A549 (cell line): ENCODE results near the gene SATB2. TPM values are rescaled to one million over a fixed set of nuclear protein-coding genes. Genes with fewer than 3 reads are reported as not detected.

Source experiments
- ATAC-seq, 2 experiments: fragments of 200-7000 bp in 1 of 2; fragments of >200 bp in 1 of 2; cut with Nextera tagmentation in 1 of 2; cut with Tn5 transposase in 1 of 2; 3 replicates each; pipeline versions ENCODE4 v1.8.0 to v1.9.1; 2018 to 2020; ENCODE audit warnings: mild to moderate bottlenecking in 1 of 2, moderate library complexity in 1 of 2
- CTCF ChIA-PET: fragments of 300-600 bp; sonication (Branson Sonifier 250); formaldehyde crosslinking; extraction: SDS; loops from one replicate; lab custom pipeline; 2021; ENCODE audit warnings: antibody characterized with exemption, inconsistent platforms; lab: Yijun Ruan, JAX
- POLR2A ChIA-PET: fragments of 350-600 bp; formaldehyde crosslinking; extraction: SDS; loops from one replicate; lab custom pipeline; 2021; ENCODE audit warnings: antibody characterized with exemption, inconsistent platforms; lab: Yijun Ruan, JAX
- DNase-seq, 2 experiments: peaks; one replicate each; pipeline versions ENCODE4 v3.0.0 to v3.0.0-alpha.2; 2011 to 2016; ENCODE audit warnings: low read depth in 1 of 2, low spot score in 1 of 2
- FAIRE-seq: peaks from 2 replicates; lab custom pipeline; 2011; peaks lifted over from hg19 to GRCh38; lab: Jason Lieb, UNC
- H3K27ac ChIP-seq, 2 experiments: fragments of >200 bp; sonication (Bioruptor Twin); formaldehyde crosslinking; 3 replicates each; pipeline ENCODE4 v1.5.1; 2016 to 2017
- H3K4me1 ChIP-seq: fragments of >200 bp; sonication (Bioruptor Twin); formaldehyde crosslinking; 3 replicates; pipeline ENCODE4 v1.6.1; 2016
- H3K4me2 ChIP-seq: fragments of >200 bp; sonication (Bioruptor Twin); formaldehyde crosslinking; 3 replicates; pipeline ENCODE4 v1.6.1; 2016
- H3K4me3 ChIP-seq: fragments of >200 bp; sonication (Bioruptor Twin); formaldehyde crosslinking; 3 replicates; pipeline ENCODE4 v1.5.1; 2016
- H3K9me3 ChIP-seq: fragments of >200 bp; sonication (Bioruptor Twin); formaldehyde crosslinking; 3 replicates; pipeline ENCODE4 v1.6.1; 2016
- BCL3 ChIP-seq: fragments of >200 bp; sonication (Bioruptor Twin); formaldehyde crosslinking; IDR thresholded peaks from 3 replicates; pipeline ENCODE4 v1.6.1; 2016
- BHLHE40 ChIP-seq: IDR thresholded peaks from 2 replicates; pipeline ENCODE4 v1.6.1; 2012; ENCODE audit warnings: low read depth, low read length, inconsistent platforms
- CEBPB ChIP-seq, 2 experiments: fragments of >200 bp in 1 of 2; sonication (Bioruptor Twin) in 1 of 2; formaldehyde crosslinking in 1 of 2; IDR thresholded peaks; 2 replicates each; pipeline ENCODE4 v1.6.1; 2012 to 2016
- CTCF ChIP-seq: fragments of >200 bp; sonication (Bioruptor Twin); formaldehyde crosslinking; IDR thresholded peaks from 3 replicates; pipeline ENCODE4 v1.5.1; 2016
- E2F6 ChIP-seq: IDR thresholded peaks from 2 replicates; pipeline ENCODE4 v1.6.1; 2012; ENCODE audit warnings: low read depth, borderline replicate concordance
- EHMT2 ChIP-seq: fragments of 200-600 bp; sonication (generic); IDR thresholded peaks from 2 replicates; pipeline ENCODE4 v1.6.1; 2016; ENCODE audit warnings: antibody characterized with exemption, low read depth, mild to moderate bottlenecking, moderate library complexity
- ELK1 ChIP-seq: fragments of 150-350 bp; IDR thresholded peaks from 2 replicates; pipeline ENCODE4 v1.6.1; 2014; ENCODE audit warnings: low read depth, mild to moderate bottlenecking, low read length
- FOSB ChIP-seq: fragments of 250-450 bp; sonication (Bioruptor Pico); IDR thresholded peaks from 2 replicates; pipeline ENCODE4 v1.5.0; 2020; ENCODE audit warnings: mild to moderate bottlenecking, moderate library complexity
- FOXS1 ChIP-seq: fragments of 250-450 bp; sonication (Bioruptor Pico); IDR thresholded peaks from 2 replicates; pipeline ENCODE4 v1.5.0; 2020; ENCODE audit warnings: mild to moderate bottlenecking, moderate library complexity
- HDAC2 ChIP-seq: fragments of 200-600 bp; sonication (generic); IDR thresholded peaks from 2 replicates; pipeline ENCODE4 v1.6.1; 2016
- HOXA7 ChIP-seq: fragments of 250-450 bp; sonication (Bioruptor Pico); IDR thresholded peaks from 2 replicates; pipeline ENCODE4 v1.5.0; 2020; ENCODE audit warnings: mild to moderate bottlenecking, moderate library complexity
- HOXB13 ChIP-seq: fragments of 250-450 bp; sonication (Bioruptor Pico); IDR thresholded peaks from 2 replicates; pipeline ENCODE4 v1.5.0; 2020; ENCODE audit warnings: low read depth, mild to moderate bottlenecking, moderate library complexity
- KDM1A ChIP-seq: fragments of 200-600 bp; sonication (generic); IDR thresholded peaks from 2 replicates; pipeline ENCODE4 v1.6.1; 2016; ENCODE audit warnings: low read depth, mild to moderate bottlenecking
- MAX ChIP-seq: IDR thresholded peaks from 2 replicates; pipeline ENCODE4 v1.6.1; 2012
- MAZ ChIP-seq: fragments of 150-350 bp; IDR thresholded peaks from 2 replicates; pipeline ENCODE4 v1.6.1; 2014; ENCODE audit warnings: antibody characterized with exemption, low read depth, low read length, borderline replicate concordance
- MYC ChIP-seq: IDR thresholded peaks from 2 replicates; pipeline ENCODE4 v1.6.1; 2012; ENCODE audit warnings: mild to moderate bottlenecking, inconsistent platforms, low read length, improper control_type of control experiment, borderline replicate concordance
- POLR2A ChIP-seq: IDR thresholded peaks from 2 replicates; pipeline ENCODE4 v1.6.1; 2012; ENCODE audit warnings: mild to moderate bottlenecking, low read length
- RAD21 ChIP-seq, 2 experiments: fragments of >200 bp in 1 of 2; sonication (Bioruptor Twin) in 1 of 2; formaldehyde crosslinking in 1 of 2; IDR thresholded peaks in 1 of 2; conservative IDR thresholded peaks in 1 of 2; 2 replicates in 1 of 2; 3 replicates in 1 of 2; pipeline ENCODE4 v1.6.1; 2012 to 2018; ENCODE audit warnings: inconsistent platforms in 1 of 2
- RCOR1 ChIP-seq: fragments of 150-350 bp; IDR thresholded peaks from 2 replicates; pipeline ENCODE4 v1.6.1; 2014; ENCODE audit warnings: antibody characterized with exemption, low read length, low read depth
- TP53 ChIP-seq: fragments of 250-450 bp; sonication (Bioruptor Pico); IDR thresholded peaks from 2 replicates; pipeline ENCODE4 v1.5.0; 2021; ENCODE audit warnings: mild to moderate bottlenecking, moderate library complexity
- WGBS: methylation state at CpG from one replicate; pipeline ENCODE4 v1.1.6; 2017; ENCODE audit errors: missing lambda C conversion rate; 5-methylcytosine and 5-hydroxymethylcytosine counted together
- polyA plus RNA-seq, 4 experiments: library from polyadenylated mRNA; depleted of rRNA in 3 of 4; stranded (reverse); fragments of >200 nt; fragmentation: RNase III in 1 of 4; extraction: RNeasy Plus Mini Kit Qiagen cat#74134 plus additional on column Dnase treatment in 1 of 4; gene quantifications; 2 replicates in 3 of 4; 3 replicates in 1 of 4; pipeline ENCODE4 v1.2.3, GENCODE V29; 2011 to 2017

Gene SATB2
- polyA plus RNA-seq, 2 of the 4 experiments (the other 2 are of a cell fraction): 1.9 to 3.4 TPM

- H3K9me3 ChIP-seq: no peaks in the 10 kb centered on the region
- 47% methylated on average over 4 of the region's 4 CpGs for WGBS
- no peak overlapping the region for H3K4me3 ChIP-seq
- POLR2A ChIA-PET: no interaction called here
- TF ChIP-seq BHLHE40 (no peak), MYC (no peak), HDAC2 (no peak), RCOR1 (no peak), ELK1 (no peak), MAX (no peak)
- H3K4me1 ChIP-seq: no peaks in the 10 kb centered on the region
- no peak for FAIRE-seq
- 0 out of 6 replicates have a peak, but pooled peaks of 1 of the 2 experiments have one; percentile 22 for ATAC-seq
- H3K4me2 ChIP-seq: no peak overlapping the region
- CTCF ChIA-PET: no interaction called here
- no peak overlapping the region for H3K27ac ChIP-seq
- no peak for DNase-seq
These were observed 47.8 kb downstream of the SATB2 start for GRCh38 chr2:199409759-199410529.

- ChIA-PET CTCF (interaction anchor here (0.6 kb wide), 1 partner anchor 41 kb away, joined by 3 read pairs; no protein-coding TSS in a partner anchor), POLR2A (no interaction called here)
- no peaks in the 10 kb centered on the region for H3K4me1 ChIP-seq
- H3K9me3 ChIP-seq: no peaks in the 10 kb centered on the region
- FAIRE-seq (no peak), DNase-seq (no peak), ATAC-seq (no peak)
- H3K27ac ChIP-seq: no peak overlapping the region
- H3K4me3 ChIP-seq: no peak overlapping the region
- TF ChIP-seq ELK1 (no peak), E2F6 (no peak)
- no peak overlapping the region for H3K4me2 ChIP-seq
These were observed 50.3 kb downstream of the SATB2 start for GRCh38 chr2:199407421-199407820.

GRCh38 chr2:199405241-199405640 is 52.5 kb downstream of the SATB2 start:
- H3K4me1 ChIP-seq: no peaks in the 10 kb centered on the region
- no peak overlapping the region for H3K27ac ChIP-seq
- TF ChIP-seq CTCF: peak; percentile 22; the same call in 2 of the 3 replicates
- TF ChIP-seq MAX: no peak
- peak in 1 of 2 experiments; percentile 19; a peak in 1 of 5 replicates for TF ChIP-seq RAD21 (conservative IDR thresholded peaks at IDR 0.05 in 1 of 2, IDR thresholded peaks at IDR 0.05 in 1 of 2)
- H3K4me2 ChIP-seq: no peak overlapping the region
- H3K4me3 ChIP-seq: no peak overlapping the region
- no peaks in the 10 kb centered on the region for H3K9me3 ChIP-seq
- FAIRE-seq (no peak), ATAC-seq (peak; percentile 54 to 73; a peak in 4 of 6 replicates), DNase-seq (peak in 1 of 2 experiments; percentile 18)
- ChIA-PET POLR2A (no interaction called here), CTCF (interaction anchor here (0.9 to 1.1 kb wide), 4 partner anchors 12 to 84 kb away, joined by 3 to 4 read pairs (median 3); no protein-coding TSS in a partner anchor)

GRCh38 chr2:199404841-199405240 is 52.9 kb downstream of the SATB2 start:
- Histone ChIP-seq H3K4me3 (no peak overlapping the region), H3K27ac (no peak overlapping the region), H3K9me3 (no peaks in the 10 kb centered on the region), H3K4me1 (no peaks in the 10 kb centered on the region), H3K4me2 (no peak overlapping the region)
- 90% methylated on average over 1 of the region's 1 CpG for whole genome bisulfite sequencing
- TF ChIP-seq CEBPB (IDR thresholded peaks at IDR 0.05): no peak
- TF ChIP-seq EHMT2: no peak
- no peak for TF ChIP-seq MAZ
- no peak for TF ChIP-seq FOSB (CRISPR knock-in tag)
- no peak for TF ChIP-seq KDM1A
- TF ChIP-seq BCL3: no peak
- no peak for TF ChIP-seq HOXB13 (CRISPR knock-in tag)
- TF ChIP-seq FOXS1: no peak
- no peak for TF ChIP-seq TP53 (CRISPR knock-in tag)
- no peak for TF ChIP-seq E2F6
- no peak for TF ChIP-seq POLR2A
- no peak for TF ChIP-seq HOXA7 (CRISPR knock-in tag)
- DNase-seq: no peak
- ATAC-seq: no peak
- FAIRE-seq: no peak
- ChIA-PET POLR2A (no interaction called here), CTCF (interaction anchor here (0.9 to 1.1 kb wide), 4 partner anchors 12 to 84 kb away, joined by 3 to 4 read pairs (median 3); no protein-coding TSS in a partner anchor)
